Keratinocyte (primary cell): ENCODE measurements around the gene PPL. TPM values are rescaled to one million over a fixed set of nuclear protein-coding genes. Genes with fewer than 3 reads are reported as not detected.
"Not testable (repeated sequence)": the region's sequence is repeated elsewhere in the genome, so short reads cannot be mapped to it uniquely, and the experiment has no call there.

Source experiments
- DNase-seq: peaks from one replicate; pipeline ENCODE4 v3.0.0-alpha.2; 2011; ENCODE audit warnings: low read depth, missing footprints, low spot score
- FAIRE-seq: peaks from 2 replicates; lab custom pipeline; 2011; peaks lifted over from hg19 to GRCh38; lab: Jason Lieb, UNC
- H2AFZ ChIP-seq: 2 replicates; pipeline ENCODE4 v1.6.0; 2012; ENCODE audit warnings: low read length, control low read depth, inconsistent platforms; ENCODE audit not compliant: control insufficient read depth
- H3K27ac ChIP-seq: 2 replicates; pipeline ENCODE4 v1.5.1; 2011; ENCODE audit warnings: low read length; ENCODE audit not compliant: control insufficient read depth, insufficient read depth
- H3K27me3 ChIP-seq: 3 replicates; pipeline ENCODE4 v1.6.0; 2011; ENCODE audit warnings: low read length; ENCODE audit not compliant: control insufficient read depth, insufficient read depth; ENCODE audit errors: extremely low read depth
- H3K36me3 ChIP-seq, 2 experiments: 2 replicates in 1 of 2; 3 replicates in 1 of 2; pipeline ENCODE4 v1.5.1; 2011; ENCODE audit warnings: low read length in 2 of 2, mild to moderate bottlenecking in 1 of 2; ENCODE audit not compliant: control insufficient read depth in 2 of 2, insufficient read depth in 2 of 2; ENCODE audit errors: extremely low read depth in 1 of 2
- H3K4me1 ChIP-seq: 3 replicates; pipeline ENCODE4 v1.5.1; 2011; ENCODE audit warnings: low read length; ENCODE audit not compliant: control insufficient read depth, insufficient read depth; ENCODE audit errors: extremely low read depth
- H3K4me2 ChIP-seq: 3 replicates; pipeline ENCODE4 v1.6.0; 2011; ENCODE audit warnings: low read depth, low read length; ENCODE audit not compliant: control insufficient read depth, insufficient read depth; ENCODE audit errors: extremely low read depth
- H3K4me3 ChIP-seq, 3 experiments: fragments of 200-600 bp in 1 of 3; sonication (generic) in 1 of 3; 2 replicates in 2 of 3; 3 replicates in 1 of 3; pipeline ENCODE4 v1.5.1; 2011 to 2016; ENCODE audit warnings: low read length in 3 of 3, mild to moderate bottlenecking in 3 of 3, control low read depth in 2 of 3, inconsistent platforms in 1 of 3, low read depth in 1 of 3, mixed read lengths in 1 of 3, mixed run types in 1 of 3, moderate library complexity in 1 of 3; ENCODE audit not compliant: control insufficient read depth in 2 of 3, insufficient read depth in 2 of 3; ENCODE audit errors: extremely low read depth in 1 of 3
- H3K79me2 ChIP-seq: 2 replicates; pipeline ENCODE4 v1.6.0; 2012; ENCODE audit warnings: low read length; ENCODE audit not compliant: control insufficient read depth, insufficient read depth
- H3K9ac ChIP-seq: 3 replicates; pipeline ENCODE4 v1.6.0; 2011; ENCODE audit warnings: low read length; ENCODE audit not compliant: control insufficient read depth, insufficient read depth; ENCODE audit errors: extremely low read depth
- H3K9me1 ChIP-seq: 3 replicates; pipeline ENCODE4 v1.6.0; 2011; ENCODE audit warnings: low read length; ENCODE audit not compliant: control insufficient read depth, insufficient read depth; ENCODE audit errors: extremely low read depth
- H3K9me3 ChIP-seq: 2 replicates; pipeline ENCODE4 v1.5.1; 2012; ENCODE audit warnings: low read depth, low read length; ENCODE audit not compliant: control insufficient read depth
- H4K20me1 ChIP-seq: 3 replicates; pipeline ENCODE4 v1.6.0; 2011; ENCODE audit warnings: low read length; ENCODE audit not compliant: control insufficient read depth, insufficient read depth; ENCODE audit errors: extremely low read depth
- EZH2 ChIP-seq: IDR thresholded peaks from one replicate; pipeline ENCODE4 v1.6.1; 2012; ENCODE audit warnings: inconsistent platforms, mild to moderate bottlenecking, low read length, moderate library complexity
- dilution Hi-C: fragments of 300-500 bp; cut with MboI; formaldehyde crosslinking; loops from one replicate; pipeline ENCODE4 v1.7.0; 2020; ENCODE audit warnings: low sequenced_read_pairs; ENCODE audit not compliant: extremely low pct_ligation_motif_present
- polyA plus RNA-seq, 5 experiments: library from polyadenylated mRNA; depleted of rRNA in 3 of 5; stranded (reverse) in 3 of 5; stranded (forward) in 1 of 5; unstranded in 1 of 5; fragments of >200 nt; gene quantifications; 1 replicate in 1 of 5; 2 replicates in 3 of 5; 3 replicates in 1 of 5; pipeline versions ENCODE4 v1.2.1 to v1.2.3, GENCODE V29; 2011 to 2012; ENCODE audit warnings: missing spikeins in 2 of 5, low read depth in 1 of 5, low replicate concordance in 1 of 5
- TF ChIP-seq, protein P1 (sequence below), 3 experiments: IDR thresholded peaks in 1 of 3; conservative IDR thresholded peaks in 1 of 3; optimal IDR thresholded peaks in 1 of 3; 2 replicates in 2 of 3; 3 replicates in 1 of 3; pipeline versions ENCODE3 to v1.5.1; 2011; ENCODE audit warnings: low read length in 3 of 3, mild to moderate bottlenecking in 3 of 3, moderate library complexity in 2 of 3, control low read depth in 1 of 3, inconsistent platforms in 1 of 3; ENCODE audit not compliant: insufficient read depth in 2 of 3; ENCODE audit errors: extremely low read depth in 1 of 3

PPL gene
- polyA plus RNA-seq, 1 donor (not counting 4 experiments of a cell fraction or from before 2014, with no cell fraction given) = 26.6 TPM

DNA sequence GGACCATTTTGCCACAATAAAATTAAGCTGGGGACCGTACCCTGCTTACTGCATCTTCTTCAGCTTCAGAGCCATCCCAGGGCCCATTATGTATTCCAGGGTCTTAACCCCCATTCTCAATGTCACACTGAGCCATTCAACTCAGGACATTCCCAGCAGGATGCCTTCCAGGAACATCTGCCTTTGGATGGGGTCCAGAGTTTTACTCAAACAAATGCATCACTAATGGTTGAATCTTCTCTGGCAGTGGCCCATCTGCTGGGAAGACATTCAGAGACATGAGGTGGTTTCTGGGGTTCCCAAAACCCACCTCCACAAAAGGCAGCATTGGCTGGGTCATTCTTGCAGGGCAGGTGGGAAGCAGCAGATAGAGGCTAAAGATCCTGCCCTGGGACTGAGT is 17.8 kb upstream of the PPL start:
- FAIRE-seq (no peak), DNase-seq (no peak)
- Histone ChIP-seq H3K79me2 (no peaks in the 10 kb centered on the region), H3K27ac (no peak overlapping the region), H3K4me1 (peaks cover 17% of the 10 kb centered on the region), H2AFZ (no peak overlapping the region), H3K9me1 (no peaks in the 10 kb centered on the region), H3K27me3 (peaks cover 8% of the 10 kb centered on the region), H4K20me1 (peaks cover 5% of the 10 kb centered on the region), H3K4me2 (no peak overlapping the region), H3K9ac (no peak overlapping the region), H3K36me3 (no peaks in the 10 kb centered on the region), H3K9me3 (no peaks in the 10 kb centered on the region), H3K4me3 (no peak overlapping the region)
- TF ChIP-seq, protein P1, sequence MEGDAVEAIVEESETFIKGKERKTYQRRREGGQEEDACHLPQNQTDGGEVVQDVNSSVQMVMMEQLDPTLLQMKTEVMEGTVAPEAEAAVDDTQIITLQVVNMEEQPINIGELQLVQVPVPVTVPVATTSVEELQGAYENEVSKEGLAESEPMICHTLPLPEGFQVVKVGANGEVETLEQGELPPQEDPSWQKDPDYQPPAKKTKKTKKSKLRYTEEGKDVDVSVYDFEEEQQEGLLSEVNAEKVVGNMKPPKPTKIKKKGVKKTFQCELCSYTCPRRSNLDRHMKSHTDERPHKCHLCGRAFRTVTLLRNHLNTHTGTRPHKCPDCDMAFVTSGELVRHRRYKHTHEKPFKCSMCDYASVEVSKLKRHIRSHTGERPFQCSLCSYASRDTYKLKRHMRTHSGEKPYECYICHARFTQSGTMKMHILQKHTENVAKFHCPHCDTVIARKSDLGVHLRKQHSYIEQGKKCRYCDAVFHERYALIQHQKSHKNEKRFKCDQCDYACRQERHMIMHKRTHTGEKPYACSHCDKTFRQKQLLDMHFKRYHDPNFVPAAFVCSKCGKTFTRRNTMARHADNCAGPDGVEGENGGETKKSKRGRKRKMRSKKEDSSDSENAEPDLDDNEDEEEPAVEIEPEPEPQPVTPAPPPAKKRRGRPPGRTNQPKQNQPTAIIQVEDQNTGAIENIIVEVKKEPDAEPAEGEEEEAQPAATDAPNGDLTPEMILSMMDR (optimal IDR thresholded peaks at IDR 0.05 in 1 of 3, IDR thresholded peaks at IDR 0.05 in 1 of 3, conservative IDR thresholded peaks at IDR 0.05 in 1 of 3; ENCODE audit: extremely low read depth in 1 of 3, insufficient read depth in 2 of 3, low read length in 3 of 3) = no peak
- no peak for TF ChIP-seq EZH2
- dilution Hi-C loops = no loop called here

DNA sequence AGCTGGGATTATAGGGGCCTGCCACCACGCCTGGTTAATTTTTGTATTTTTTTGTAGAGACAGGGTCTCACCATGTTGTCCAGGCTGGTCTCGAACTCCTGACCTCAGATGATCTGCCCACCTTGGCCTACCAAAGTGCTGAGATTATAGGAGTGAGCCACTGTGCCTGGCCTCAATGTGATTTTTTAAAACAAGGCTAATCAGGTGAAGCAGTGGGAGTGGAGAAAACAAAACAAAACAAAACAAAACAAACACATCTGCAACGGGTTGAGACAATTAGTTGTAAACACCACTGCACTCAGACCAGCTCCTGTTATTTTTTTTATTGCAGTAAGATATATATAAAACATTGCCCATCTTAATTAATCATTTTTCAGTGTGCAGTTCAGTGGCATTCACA is 14.6 kb upstream of the PPL start:
- H3K9me3 ChIP-seq, H3K4me3 ChIP-seq, H3K79me2 ChIP-seq, dilution Hi-C loops, H3K27me3 ChIP-seq, H3K4me1 ChIP-seq, H3K4me2 ChIP-seq, H3K36me3 ChIP-seq, H3K9me1 ChIP-seq, H3K27ac ChIP-seq, H2AFZ ChIP-seq, DNase-seq, H4K20me1 ChIP-seq, H3K9ac ChIP-seq, FAIRE-seq: not testable (repeated sequence)

DNA sequence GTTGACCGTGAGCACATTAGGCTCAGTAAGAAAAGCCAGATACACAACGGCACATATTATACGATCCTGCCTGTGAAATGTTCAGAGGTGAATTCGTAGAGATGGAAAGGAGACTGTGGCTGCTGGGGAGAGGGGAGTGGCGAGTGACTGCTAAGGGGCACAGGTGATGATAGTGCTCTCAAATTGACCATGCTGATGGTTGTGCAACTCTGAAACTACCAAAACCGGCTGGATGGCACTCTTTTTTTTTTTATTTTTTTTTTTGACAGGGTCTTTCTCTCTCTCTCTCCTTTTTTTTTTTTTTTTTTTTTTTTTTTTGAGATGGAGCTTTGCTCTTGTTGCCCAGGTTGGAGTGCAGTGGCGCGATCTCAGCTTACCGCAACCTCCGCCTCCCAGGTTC is 13.0 kb upstream of the PPL start:
- TF ChIP-seq EZH2 = no peak
- TF ChIP-seq, protein P1 (optimal IDR thresholded peaks at IDR 0.05 in 1 of 3, IDR thresholded peaks at IDR 0.05 in 1 of 3, conservative IDR thresholded peaks at IDR 0.05 in 1 of 3; ENCODE audit: extremely low read depth in 1 of 3, insufficient read depth in 2 of 3, low read length in 3 of 3) = no peak
- no peaks in the 10 kb centered on the region for H3K9me3 ChIP-seq
- FAIRE-seq = no peak

More for the DNA sequence above, 13.0 kb upstream of the PPL start:
- DNase-seq = no peak
- dilution Hi-C loops = no loop called here
- no peaks in the 10 kb centered on the region for H3K36me3 ChIP-seq
- no peak overlapping the region for H2AFZ ChIP-seq
- no peaks in the 10 kb centered on the region for H3K79me2 ChIP-seq
- H4K20me1 ChIP-seq = no peaks in the 10 kb centered on the region
- no peak overlapping the region for H3K4me3 ChIP-seq
- no peaks in the 10 kb centered on the region for H3K27me3 ChIP-seq
- no peak overlapping the region for H3K4me2 ChIP-seq
- no peak overlapping the region for H3K27ac ChIP-seq
- no peaks in the 10 kb centered on the region for H3K9me1 ChIP-seq
- peaks cover 12% of the 10 kb centered on the region for H3K4me1 ChIP-seq
- H3K9ac ChIP-seq = no peak overlapping the region
